Right cardiac atrium (tissue), 5 donors: Measurements from ENCODE around the gene TMEM222. TPM values are rescaled to one million over a fixed set of nuclear protein-coding genes. Genes with fewer than 3 reads are reported as not detected.

Source experiments
- ATAC-seq, 2 donors: fragments of 200-7000 bp; cut with Tn5 transposase; one replicate each; pipeline versions ENCODE4 v1.8.0 to v1.9.1; 2020; ENCODE audit warnings: moderate library complexity in 2 of 2, mild to moderate bottlenecking in 1 of 2
- DNase-seq, 3 donors: peaks; one replicate each; pipeline ENCODE4 v3.0.0-alpha.2; 2020
- H3K27ac ChIP-seq: one replicate; pipeline ENCODE4 v1.5.1; 2013; ENCODE audit warnings: mild to moderate bottlenecking, low read length, control low read depth, moderate library complexity
- H3K27me3 ChIP-seq: one replicate; pipeline ENCODE4 v1.6.1; 2013; ENCODE audit not compliant: control insufficient read depth, insufficient read depth
- H3K4me1 ChIP-seq: one replicate; pipeline ENCODE4 v1.6.1; 2013; ENCODE audit warnings: low read length; ENCODE audit not compliant: control insufficient read depth, insufficient read depth
- H3K4me3 ChIP-seq: one replicate; pipeline ENCODE4 v1.5.1; 2013; ENCODE audit warnings: low read length, control low read depth
- H3K9me3 ChIP-seq: one replicate; pipeline ENCODE4 v1.6.1; 2013; ENCODE audit warnings: low read length; ENCODE audit not compliant: control insufficient read depth
- WGBS: extraction: QIAGEN DNeasy Blood & Tissue Kit; methylation state at CpG from one replicate; pipeline ENCODE4 v1.1.7; 2013; 5-methylcytosine and 5-hydroxymethylcytosine counted together
- intact Hi-C, 4 donors: fragments of 100-400 bp; cut with DNase I; formaldehyde crosslinking; loops; one replicate each; pipeline versions ENCODE4 v1.11.0 to v1.14.0; 2022 to 2023
- polyA plus RNA-seq: library from polyadenylated mRNA; stranded (reverse); fragments of 200-250 nt; gene quantifications from one replicate; pipeline ENCODE4 v1.2.3, GENCODE V29; 2013
- total RNA-seq, 4 donors: library from RNA; stranded (reverse); fragmentation: NEBNext Ultra II Directional; extraction: Animal tissue kit (Norgen Biotek cat#: 25700); gene quantifications; one replicate each; pipeline ENCODE4 v1.2.1, GENCODE V29; 2021
- donor health status: healthy with polysubstance abuse.
- donor health status: DM: no; HTN: yes; CAD: no.
- donor health status: DM: no; HTN: no; CAD: no.
- donor health status: DM: no; HTN: yes; CAD: no; lungs with severe emphysema.
- donor health status: DM: yes; HTN: yes; CAD: no.

Gene TMEM222
- total and polyA plus RNA-seq, 5 donors, result 20.8 to 29.5 (median 26.9) TPM

DNA sequence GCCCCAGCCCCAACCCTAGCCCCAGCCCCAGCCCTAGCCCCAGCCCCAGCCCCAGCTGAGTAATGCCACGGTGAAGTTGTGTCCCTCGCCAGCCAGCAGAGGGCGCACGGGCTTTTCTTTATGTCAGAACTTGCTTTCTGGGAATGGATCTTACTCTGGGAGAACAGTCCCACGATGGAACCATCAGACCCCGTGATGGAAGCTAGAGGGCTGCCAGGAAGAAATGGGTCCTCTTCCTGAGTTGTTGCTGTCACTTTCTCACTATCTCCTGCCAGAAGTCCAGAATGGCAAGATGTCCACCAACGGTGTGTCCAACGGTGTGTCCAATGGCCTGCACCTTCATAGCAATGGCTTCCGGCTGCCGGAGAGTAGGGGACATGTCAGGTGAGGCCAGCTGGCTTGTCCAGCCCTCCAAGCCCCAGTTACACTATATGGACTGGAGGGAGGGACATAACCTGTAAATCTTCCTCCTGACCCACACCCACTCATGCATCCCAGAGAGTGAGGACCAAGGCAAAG lies 25.1 kb upstream of the TMEM222 start:
- ATAC-seq, result peak in 1 of 2 donors; percentile 20
- 39% methylated on average over 10 of the region's 10 CpGs for WGBS
- H3K27ac ChIP-seq, result no peak overlapping the region

DNA sequence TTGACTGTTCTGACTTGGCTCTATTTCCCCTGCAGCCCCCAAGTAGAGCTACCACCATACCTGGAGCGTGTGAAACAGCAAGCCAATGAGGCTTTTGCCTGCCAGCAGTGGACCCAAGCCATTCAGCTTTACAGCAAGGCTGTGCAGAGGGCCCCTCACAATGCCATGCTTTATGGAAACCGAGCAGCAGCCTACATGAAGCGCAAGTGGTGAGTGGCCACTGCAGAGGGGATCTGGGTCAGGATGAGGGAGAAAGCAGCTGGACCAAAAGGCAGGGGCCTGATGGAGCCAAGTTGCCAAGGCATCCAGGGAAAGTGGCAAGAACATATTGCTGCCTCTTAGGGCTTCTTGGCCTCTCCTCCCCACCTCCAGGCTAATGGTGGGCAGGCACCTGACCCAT lies 24.1 kb upstream of the TMEM222 start:
- 94% methylated on average over 3 of the region's 3 CpGs for WGBS
- H3K9me3 ChIP-seq, result no peaks in the 10 kb centered on the region
- ATAC-seq, result no peak
- H3K4me3 ChIP-seq, result no peak overlapping the region
- no peak overlapping the region for H3K27ac ChIP-seq
- no peaks in the 10 kb centered on the region for H3K27me3 ChIP-seq
- peaks cover 13% of the 10 kb centered on the region for H3K4me1 ChIP-seq
- DNase-seq, result peak in 1 of 3 donors; percentile 26
- intact Hi-C loops, result loop anchor here in 2 of 4 donors (2.0 to 10.0 kb wide), 3 partner anchors 97 to 367 kb away; no protein-coding TSS in a partner anchor

More for the DNA sequence above, 25.1 kb upstream of the TMEM222 start:
- DNase-seq, result peak; percentile 70 to 91 (median 88)
- Histone ChIP-seq H3K4me3 (no peak overlapping the region), H3K4me1 (peaks cover 13% of the 10 kb centered on the region), H3K27me3 (no peaks in the 10 kb centered on the region), H3K9me3 (no peaks in the 10 kb centered on the region)
- intact Hi-C loops, result loop anchor here in 2 of 4 donors (5.0 to 10.0 kb wide), 2 partner anchors 310 to 368 kb away; no protein-coding TSS in a partner anchor

GRCh38 chr1:27298632-27299384 lies 23.2 kb upstream of the TMEM222 start:
- DNase-seq, result peak in 1 of 3 donors; percentile 54
- Histone ChIP-seq H3K4me3 (no peak overlapping the region), H3K27me3 (no peaks in the 10 kb centered on the region), H3K27ac (peak overlapping the region; percentile 78), H3K9me3 (no peaks in the 10 kb centered on the region), H3K4me1 (peaks cover 13% of the 10 kb centered on the region)
- ATAC-seq, result no peak
- WGBS, result 59% methylated on average over 8 of the region's 8 CpGs
- intact Hi-C loops, result loop anchor here in 2 of 4 donors (2.0 to 10.0 kb wide), 3 partner anchors 96 to 366 kb away; no protein-coding TSS in a partner anchor

DNA sequence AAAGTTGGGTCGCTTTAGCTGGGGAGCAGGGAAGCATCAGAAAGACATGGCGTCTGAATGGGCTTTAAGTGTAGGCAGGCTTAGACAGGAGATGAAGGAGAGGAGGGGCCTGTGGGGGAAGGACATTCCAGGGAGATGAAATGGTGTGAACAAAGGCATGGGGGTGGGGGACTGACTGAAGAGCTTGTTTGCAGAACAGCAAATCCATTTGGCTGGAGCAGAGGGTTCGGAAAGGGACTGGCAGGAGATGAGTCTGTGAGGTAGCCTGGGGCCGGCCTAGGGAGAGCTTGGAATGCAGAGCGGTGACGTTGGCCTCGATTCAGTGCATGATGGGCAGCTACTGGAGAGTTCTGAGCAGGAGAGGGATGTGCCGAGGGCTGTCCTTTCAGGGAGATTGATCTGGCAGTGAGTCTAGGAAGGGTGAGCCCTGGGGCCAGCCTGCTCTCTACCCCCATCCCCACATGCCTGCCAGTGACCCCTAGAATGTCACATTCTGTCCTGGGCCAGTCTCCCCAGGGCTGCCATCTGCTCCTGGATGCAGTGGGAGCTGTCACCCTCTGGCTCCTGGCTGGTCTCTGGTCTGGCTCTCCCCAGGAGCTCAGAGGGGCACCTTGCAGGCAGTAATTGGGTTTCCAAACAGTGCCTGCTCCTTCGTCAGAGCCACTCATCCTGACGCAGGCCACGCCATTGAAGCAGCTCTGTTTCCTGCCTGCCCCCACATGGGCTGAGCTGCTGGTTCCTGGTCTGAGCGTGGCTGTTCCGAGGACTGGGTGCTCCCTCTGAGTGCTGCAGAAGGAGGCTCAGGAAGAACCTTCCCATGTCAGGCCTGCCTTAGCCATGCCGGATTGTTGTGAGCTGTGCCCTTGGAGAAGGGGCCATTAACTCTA lies 22.3 kb upstream of the TMEM222 start:
- intact Hi-C loops, result loop anchor here (2.0 to 10.0 kb wide), 6 partner anchors 89 to 365 kb away; partner anchors contain the start of gene GPR3 (in 1 of the 4)
- Histone ChIP-seq H3K27me3 (no peaks in the 10 kb centered on the region), H3K4me3 (no peak overlapping the region), H3K27ac (peak overlapping the region; percentile 78), H3K9me3 (no peaks in the 10 kb centered on the region), H3K4me1 (peaks cover 13% of the 10 kb centered on the region)
- DNase-seq (peak; percentile 71 to 86 (median 86)), ATAC-seq (peak; percentile 64 to 71)
- 34% methylated on average over 14 of the region's 14 CpGs for WGBS

- Histone ChIP-seq H3K27ac (peak overlapping the region; percentile 78), H3K4me1 (peaks cover 13% of the 10 kb centered on the region), H3K9me3 (no peaks in the 10 kb centered on the region), H3K27me3 (no peaks in the 10 kb centered on the region), H3K4me3 (no peak overlapping the region)
- DNase-seq, result peak; percentile 82 to 94 (median 93)
- WGBS, result 26% methylated on average over 5 of the region's 5 CpGs
- peak; percentile 86 for ATAC-seq
- intact Hi-C loops, result loop anchor here in 3 of 4 donors (2.0 to 5.0 kb wide), 5 partner anchors 88 to 357 kb away; partner anchors contain the start of gene GPR3 (in 1 of the 3)
Measured at GRCh38 chr1:27300341-27301051, 21.5 kb upstream of the TMEM222 start.

DNA sequence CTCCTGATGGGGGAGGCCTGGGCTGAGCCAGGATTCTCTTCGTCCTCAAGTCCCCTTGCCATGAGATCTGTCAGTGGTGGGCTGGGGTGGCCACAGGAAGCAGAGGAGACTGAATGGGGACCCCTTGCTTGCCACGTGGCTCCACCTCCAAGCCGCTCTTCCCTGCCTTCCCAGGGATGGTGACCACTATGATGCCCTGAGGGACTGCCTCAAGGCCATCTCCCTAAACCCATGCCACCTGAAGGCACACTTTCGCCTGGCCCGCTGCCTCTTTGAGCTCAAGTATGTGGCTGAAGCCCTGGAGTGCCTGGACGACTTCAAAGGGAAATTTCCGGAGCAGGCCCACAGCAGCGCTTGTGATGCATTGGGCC lies 20.9 kb upstream of the TMEM222 start:
- intact Hi-C loops, result loop anchor here in 3 of 4 donors (2.0 to 5.0 kb wide), 5 partner anchors 88 to 356 kb away; partner anchors contain the start of gene GPR3 (in 1 of the 3)
- WGBS, result 64% methylated on average over 8 of the region's 8 CpGs
- no peak overlapping the region for H3K4me3 ChIP-seq
- H3K27me3 ChIP-seq, result no peaks in the 10 kb centered on the region
- DNase-seq (peak in 1 of 3 donors; percentile 69), ATAC-seq (no peak)
- H3K27ac ChIP-seq, result no peak overlapping the region
- H3K4me1 ChIP-seq, result peaks cover 13% of the 10 kb centered on the region
- no peaks in the 10 kb centered on the region for H3K9me3 ChIP-seq

DNA sequence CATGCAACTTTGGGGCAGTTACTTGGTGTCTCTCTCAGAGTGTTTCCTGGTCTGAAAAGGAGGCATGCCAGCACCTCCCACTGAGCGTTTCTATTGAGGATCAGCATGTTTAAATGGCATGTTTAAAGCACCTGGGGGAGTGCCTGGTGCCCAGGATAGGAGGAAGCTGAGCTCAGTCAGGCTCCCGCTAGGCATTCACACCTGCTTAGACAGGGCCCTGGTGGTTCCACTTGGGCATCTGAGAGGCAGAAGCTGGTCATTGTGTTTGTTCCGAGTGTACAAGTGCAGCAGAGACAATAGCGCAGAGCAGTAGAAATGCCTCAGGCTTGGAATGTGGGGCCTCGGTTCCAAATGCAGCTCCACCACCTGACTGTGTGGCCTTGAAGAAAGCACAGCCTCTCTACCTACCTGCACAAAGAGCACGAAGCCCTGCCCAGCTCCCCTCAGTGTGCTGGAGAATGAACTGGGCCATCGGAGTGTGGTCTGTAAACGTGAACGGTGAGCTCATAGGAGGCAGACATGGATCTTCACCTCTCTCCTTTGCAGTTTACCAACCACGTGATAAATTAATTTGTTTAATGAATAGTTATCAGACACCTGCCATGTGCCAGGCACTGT lies 20.3 kb upstream of the TMEM222 start:
- intact Hi-C loops, result loop anchor here in 3 of 4 donors (2.0 to 5.0 kb wide), 5 partner anchors 87 to 356 kb away; partner anchors contain the start of gene GPR3 (in 1 of the 3)
- ATAC-seq (no peak), DNase-seq (no peak)
- no peak overlapping the region for H3K27ac ChIP-seq
- H3K27me3 ChIP-seq, result no peaks in the 10 kb centered on the region
- WGBS, result 84% methylated on average over 10 of the region's 10 CpGs
- H3K4me1 ChIP-seq, result peaks cover 13% of the 10 kb centered on the region
- H3K4me3 ChIP-seq, result no peak overlapping the region
- H3K9me3 ChIP-seq, result no peaks in the 10 kb centered on the region

- 96% methylated on average over 2 of the region's 2 CpGs for WGBS
Measured at GRCh38 chr1:27302612-27303011, 19.4 kb upstream of the TMEM222 start.

GRCh38 chr1:27303509-27303908 lies 18.5 kb upstream of the TMEM222 start:
- H3K27ac ChIP-seq, result no peak overlapping the region
- no peaks in the 10 kb centered on the region for H3K27me3 ChIP-seq
- no peak overlapping the region for H3K4me3 ChIP-seq
- H3K4me1 ChIP-seq, result peaks cover 13% of the 10 kb centered on the region
- DNase-seq, result no peak
- no peak for ATAC-seq
- 90% methylated on average over 15 of the region's 15 CpGs for WGBS
- intact Hi-C loops, result loop anchor here in 2 of 4 donors (5.0 kb wide), 3 partner anchors 89 to 354 kb away; partner anchors contain the start of gene GPR3 (in 1 of the 2)
- H3K9me3 ChIP-seq, result no peaks in the 10 kb centered on the region

More at GRCh38 chr1:27302612-27303011, 19.4 kb upstream of the TMEM222 start:
- intact Hi-C loops, result loop anchor here in 2 of 4 donors (5.0 kb wide), 3 partner anchors 90 to 355 kb away; partner anchors contain the start of gene GPR3 (in 1 of the 2)
- Histone ChIP-seq H3K9me3 (no peaks in the 10 kb centered on the region), H3K27me3 (no peaks in the 10 kb centered on the region), H3K27ac (no peak overlapping the region), H3K4me3 (no peak overlapping the region), H3K4me1 (peaks cover 13% of the 10 kb centered on the region)
- no peak for DNase-seq
- no peak for ATAC-seq
